ENCODE results near the gene ADGRL4.

GRCh38 chr1:79012500-79012899, 6.0 kb upstream of the ADGRL4 start:
- TF ChIP-seq, protein P1, sequence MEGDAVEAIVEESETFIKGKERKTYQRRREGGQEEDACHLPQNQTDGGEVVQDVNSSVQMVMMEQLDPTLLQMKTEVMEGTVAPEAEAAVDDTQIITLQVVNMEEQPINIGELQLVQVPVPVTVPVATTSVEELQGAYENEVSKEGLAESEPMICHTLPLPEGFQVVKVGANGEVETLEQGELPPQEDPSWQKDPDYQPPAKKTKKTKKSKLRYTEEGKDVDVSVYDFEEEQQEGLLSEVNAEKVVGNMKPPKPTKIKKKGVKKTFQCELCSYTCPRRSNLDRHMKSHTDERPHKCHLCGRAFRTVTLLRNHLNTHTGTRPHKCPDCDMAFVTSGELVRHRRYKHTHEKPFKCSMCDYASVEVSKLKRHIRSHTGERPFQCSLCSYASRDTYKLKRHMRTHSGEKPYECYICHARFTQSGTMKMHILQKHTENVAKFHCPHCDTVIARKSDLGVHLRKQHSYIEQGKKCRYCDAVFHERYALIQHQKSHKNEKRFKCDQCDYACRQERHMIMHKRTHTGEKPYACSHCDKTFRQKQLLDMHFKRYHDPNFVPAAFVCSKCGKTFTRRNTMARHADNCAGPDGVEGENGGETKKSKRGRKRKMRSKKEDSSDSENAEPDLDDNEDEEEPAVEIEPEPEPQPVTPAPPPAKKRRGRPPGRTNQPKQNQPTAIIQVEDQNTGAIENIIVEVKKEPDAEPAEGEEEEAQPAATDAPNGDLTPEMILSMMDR (optimal IDR thresholded peaks at IDR 0.05 in 1 of 3, IDR thresholded peaks at IDR 0.05 in 1 of 3, conservative IDR thresholded peaks at IDR 0.05 in 1 of 3; ENCODE audit: extremely low read depth in 1 of 3, insufficient read depth in 2 of 3, low read length in 3 of 3), result no peak
- TF ChIP-seq EZH2 (IDR thresholded peaks at IDR 0.05; ENCODE audit: low read length), result no peak
